ENCODE results near the gene MCM5.

MCM5 gene

DNA sequence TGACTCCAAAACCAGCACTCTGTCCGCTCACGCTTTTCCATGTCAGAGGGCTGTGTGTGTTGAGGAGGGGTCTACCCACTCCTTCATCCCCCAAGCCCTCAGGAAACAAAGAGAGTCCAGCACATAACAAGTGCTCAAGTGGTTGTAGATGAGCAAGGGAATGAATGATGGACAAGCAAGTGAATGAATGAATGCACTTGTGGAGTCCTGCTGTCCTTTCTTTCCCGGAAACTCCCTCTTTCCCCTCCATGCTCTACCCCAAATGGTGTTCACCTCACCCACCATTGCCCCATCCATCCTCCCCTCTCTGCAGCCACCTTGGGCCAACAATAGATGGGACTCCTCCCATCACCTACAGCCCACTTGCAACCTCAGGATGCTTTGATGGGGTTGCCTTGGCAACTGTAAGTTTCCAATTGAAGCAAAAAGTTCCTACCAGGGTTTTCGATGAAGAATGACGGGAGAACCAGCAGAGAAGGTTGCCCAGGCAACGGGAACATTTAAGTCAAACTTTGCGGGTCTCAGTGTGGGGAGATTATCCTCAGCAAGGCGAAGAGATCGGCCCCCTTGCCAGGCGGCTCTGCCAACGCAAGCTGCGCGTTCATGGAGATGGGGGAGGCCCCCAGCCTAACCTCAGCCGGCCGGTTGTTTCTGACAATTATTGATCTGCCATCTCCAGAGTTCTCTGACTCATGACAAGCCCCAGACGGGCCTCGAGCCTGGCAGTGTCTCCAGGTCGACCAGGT, 51.1 kb downstream of the MCM5 start:
- no peak for DNase-seq (ENCODE audit: low read depth)
- TF ChIP-seq, protein P1, sequence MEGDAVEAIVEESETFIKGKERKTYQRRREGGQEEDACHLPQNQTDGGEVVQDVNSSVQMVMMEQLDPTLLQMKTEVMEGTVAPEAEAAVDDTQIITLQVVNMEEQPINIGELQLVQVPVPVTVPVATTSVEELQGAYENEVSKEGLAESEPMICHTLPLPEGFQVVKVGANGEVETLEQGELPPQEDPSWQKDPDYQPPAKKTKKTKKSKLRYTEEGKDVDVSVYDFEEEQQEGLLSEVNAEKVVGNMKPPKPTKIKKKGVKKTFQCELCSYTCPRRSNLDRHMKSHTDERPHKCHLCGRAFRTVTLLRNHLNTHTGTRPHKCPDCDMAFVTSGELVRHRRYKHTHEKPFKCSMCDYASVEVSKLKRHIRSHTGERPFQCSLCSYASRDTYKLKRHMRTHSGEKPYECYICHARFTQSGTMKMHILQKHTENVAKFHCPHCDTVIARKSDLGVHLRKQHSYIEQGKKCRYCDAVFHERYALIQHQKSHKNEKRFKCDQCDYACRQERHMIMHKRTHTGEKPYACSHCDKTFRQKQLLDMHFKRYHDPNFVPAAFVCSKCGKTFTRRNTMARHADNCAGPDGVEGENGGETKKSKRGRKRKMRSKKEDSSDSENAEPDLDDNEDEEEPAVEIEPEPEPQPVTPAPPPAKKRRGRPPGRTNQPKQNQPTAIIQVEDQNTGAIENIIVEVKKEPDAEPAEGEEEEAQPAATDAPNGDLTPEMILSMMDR (conservative IDR thresholded peaks at IDR 0.05; ENCODE audit: low read depth, low read length), result no peak

DNA sequence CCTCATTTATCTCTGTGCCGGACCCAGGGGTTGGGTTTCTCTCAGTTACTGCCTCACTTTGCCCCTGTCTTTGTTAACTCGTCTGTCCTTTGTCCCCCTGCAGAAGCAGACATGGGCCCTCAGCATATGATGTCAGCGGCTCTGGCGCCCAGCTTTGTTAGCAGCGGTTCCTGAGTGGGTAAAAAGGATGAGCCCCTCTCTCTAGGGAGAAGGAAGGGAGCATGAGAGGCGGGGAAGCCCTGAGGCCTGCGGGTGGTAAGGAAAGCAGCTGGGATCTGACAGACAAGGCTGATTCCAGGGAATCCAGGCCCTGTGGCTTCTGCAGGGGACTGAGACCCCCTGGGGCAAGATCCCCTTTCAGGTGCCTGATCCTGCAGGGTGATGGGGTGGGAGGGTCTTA, 51.7 kb downstream of the MCM5 start:
- no peak overlapping the region for H3K4me3 ChIP-seq (ENCODE audit: low read length)
- TF ChIP-seq, protein P1 (conservative IDR thresholded peaks at IDR 0.05; ENCODE audit: low read depth, low read length), result no peak
- no peak for DNase-seq (ENCODE audit: low read depth)

More for the DNA sequence above, 51.1 kb downstream of the MCM5 start:
- H3K4me3 ChIP-seq (ENCODE audit: low read length), result no peak overlapping the region

DNA sequence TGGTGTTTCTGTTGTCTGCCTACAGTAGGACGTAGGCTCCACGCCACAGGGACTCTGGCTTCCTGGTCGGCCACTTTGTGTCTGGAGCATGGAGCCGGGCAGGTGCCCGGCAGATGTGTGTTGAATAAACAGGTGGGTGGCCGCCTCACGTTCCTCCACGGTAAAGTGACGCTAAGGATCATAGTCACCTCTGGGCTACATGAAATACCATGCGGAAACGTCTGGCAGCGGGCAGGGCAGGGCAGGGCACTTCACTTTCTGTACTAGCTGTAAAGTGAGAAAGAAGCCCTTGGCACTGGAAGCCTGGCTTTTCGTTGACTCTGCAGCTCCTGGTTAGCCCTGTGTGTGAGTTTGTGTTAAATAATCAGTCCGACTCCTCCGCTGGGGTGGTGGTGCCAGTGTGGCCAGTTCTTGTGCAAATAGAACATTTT, 52.4 kb downstream of the MCM5 start:
- H3K4me3 ChIP-seq (ENCODE audit: low read length), result no peak overlapping the region
- TF ChIP-seq, protein P1 (conservative IDR thresholded peaks at IDR 0.05; ENCODE audit: low read depth, low read length), result no peak
- no peak for DNase-seq (ENCODE audit: low read depth)

DNA sequence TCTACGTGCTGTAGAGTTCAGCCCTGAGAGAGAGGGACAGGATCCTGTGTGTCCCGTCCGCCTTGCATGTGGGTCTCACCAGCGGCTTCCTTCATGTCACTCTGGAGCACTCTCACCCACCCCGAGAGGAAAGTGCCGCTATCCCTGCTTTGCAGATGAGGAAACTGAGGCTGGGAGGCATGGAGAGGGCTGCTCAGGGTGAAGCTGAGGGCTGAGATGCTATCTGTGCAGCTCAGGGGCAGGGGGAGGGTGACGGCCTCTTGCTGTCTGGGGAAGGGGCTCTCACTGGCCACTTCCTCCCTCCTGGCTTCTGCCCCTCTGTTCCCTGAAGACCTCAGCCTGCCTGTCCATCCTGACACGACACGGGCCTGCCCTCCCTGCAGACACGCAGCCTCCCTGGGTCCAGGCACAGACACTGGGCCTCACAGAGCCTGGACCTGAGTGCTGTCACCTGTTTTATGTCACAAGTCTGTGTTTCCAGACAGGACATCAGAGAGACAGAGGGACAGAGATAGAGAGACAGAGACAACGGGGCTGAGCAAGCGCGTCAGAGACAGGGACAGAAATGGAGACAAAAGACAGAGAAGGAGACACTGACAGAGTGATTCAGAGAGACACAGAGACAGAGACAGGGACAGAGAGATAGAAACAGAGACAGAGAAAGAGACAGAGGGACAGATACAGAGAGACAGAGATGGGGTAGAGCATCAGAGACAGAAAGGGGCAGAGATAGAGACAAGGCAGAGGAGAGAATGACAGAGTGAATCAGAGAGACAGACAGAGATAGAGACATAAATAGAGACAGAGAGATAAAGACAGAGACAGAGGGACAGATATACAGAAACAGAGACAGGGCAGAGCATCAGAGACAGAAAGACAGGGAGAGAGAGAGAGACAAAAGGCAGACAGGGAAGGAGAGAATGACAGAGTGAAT, 53.1 kb downstream of the MCM5 start:
- H3K4me3 ChIP-seq (ENCODE audit: low read length), result no peak overlapping the region
- TF ChIP-seq, protein P1 (conservative IDR thresholded peaks at IDR 0.05; ENCODE audit: low read depth, low read length), result no peak
- no peak for DNase-seq (ENCODE audit: low read depth)

DNA sequence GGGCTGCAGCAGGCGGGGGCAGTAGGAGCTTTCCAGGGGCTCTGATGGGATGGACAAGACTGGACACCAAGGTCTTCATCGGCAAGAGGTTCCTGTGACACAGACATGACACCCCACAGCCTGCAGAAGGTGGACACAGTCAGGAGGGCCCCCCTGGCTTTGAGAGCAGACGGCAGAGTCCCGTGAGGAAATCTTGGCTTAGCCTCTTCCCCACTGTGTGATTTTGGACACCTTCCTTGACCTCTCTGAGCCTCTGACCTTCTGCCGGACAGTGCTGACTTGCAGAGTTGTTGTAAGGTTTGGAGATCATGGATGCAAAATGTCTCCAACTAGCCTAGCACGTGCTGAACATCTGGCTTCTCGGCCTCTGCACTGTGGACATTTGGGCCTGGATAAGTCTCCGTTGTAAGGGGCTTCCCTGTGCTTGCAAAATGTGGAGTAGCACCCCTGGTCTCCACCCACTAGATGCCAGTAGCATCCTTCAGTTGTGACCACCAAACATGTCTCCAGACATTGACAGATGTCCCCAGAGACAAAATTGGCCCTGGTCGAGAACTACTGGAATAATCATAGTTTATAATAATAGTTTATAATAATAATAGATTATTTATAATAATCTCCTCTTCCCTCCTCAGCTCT, 54.6 kb downstream of the MCM5 start:
- no peak overlapping the region for H3K4me3 ChIP-seq (ENCODE audit: low read length)
- TF ChIP-seq, protein P1 (conservative IDR thresholded peaks at IDR 0.05; ENCODE audit: low read depth, low read length), result no peak
- no peak for DNase-seq (ENCODE audit: low read depth)

DNA sequence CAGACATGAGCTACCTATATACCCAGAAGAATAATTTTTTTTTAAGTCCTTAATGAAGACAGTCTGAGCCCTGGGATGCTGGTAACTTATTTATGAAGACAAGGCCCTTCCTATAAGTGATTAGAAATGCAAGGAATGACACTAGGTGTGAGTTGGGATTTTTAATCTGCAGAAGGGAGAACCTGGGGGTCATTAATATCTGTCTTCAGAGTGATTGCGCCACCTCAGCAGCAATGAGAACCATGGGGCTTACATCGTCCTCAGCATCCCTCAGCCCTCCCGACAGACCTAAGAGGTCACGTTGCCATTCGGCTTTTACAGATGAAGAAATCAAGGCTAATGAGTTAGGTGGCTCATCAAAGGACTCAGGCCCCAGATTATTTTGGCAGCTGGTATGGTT, 55.6 kb downstream of the MCM5 start:
- TF ChIP-seq, protein P1 (conservative IDR thresholded peaks at IDR 0.05; ENCODE audit: low read depth, low read length), result no peak
- DNase-seq (ENCODE audit: low read depth), result no peak
- H3K4me3 ChIP-seq (ENCODE audit: low read length), result no peak overlapping the region
